HG02623 (cell line): ENCODE data around the gene HHAT.

Experiments
- ATAC-seq: cut with Tn5 transposase; IDR thresholded peaks from one replicate; pipeline ENCODE4 v1.9.1; 2021; ENCODE audit warnings: moderate library complexity; ENCODE audit not compliant: unreplicated experiment

Gene HHAT

DNA sequence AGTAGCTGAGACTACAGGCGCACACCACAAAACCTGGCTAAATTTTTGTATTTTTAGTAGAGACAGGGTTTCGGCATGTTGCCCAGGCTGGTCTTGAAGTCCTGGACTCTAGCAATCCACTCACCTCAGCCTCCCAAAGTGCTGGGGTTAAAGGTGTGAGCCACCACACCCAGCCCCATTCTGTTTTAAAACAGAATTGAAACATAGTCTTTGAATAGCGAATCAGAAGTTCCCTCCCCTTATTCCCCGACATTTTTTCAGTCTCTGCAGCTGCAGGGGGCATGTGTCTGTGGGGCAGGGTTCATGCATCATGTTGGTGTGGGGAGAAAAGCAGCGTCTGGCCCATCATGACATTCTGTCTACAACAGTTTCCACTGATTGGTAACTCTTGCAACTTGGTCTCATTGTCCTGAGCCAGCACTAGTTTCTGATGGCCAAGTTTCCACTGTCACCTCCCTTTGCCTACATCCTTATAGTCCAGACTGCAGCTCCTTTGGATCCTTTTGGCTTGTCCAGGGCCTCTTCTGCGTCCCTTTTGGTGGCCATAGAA, 15.6 kb upstream of the HHAT start:
- ATAC-seq: no peak

DNA sequence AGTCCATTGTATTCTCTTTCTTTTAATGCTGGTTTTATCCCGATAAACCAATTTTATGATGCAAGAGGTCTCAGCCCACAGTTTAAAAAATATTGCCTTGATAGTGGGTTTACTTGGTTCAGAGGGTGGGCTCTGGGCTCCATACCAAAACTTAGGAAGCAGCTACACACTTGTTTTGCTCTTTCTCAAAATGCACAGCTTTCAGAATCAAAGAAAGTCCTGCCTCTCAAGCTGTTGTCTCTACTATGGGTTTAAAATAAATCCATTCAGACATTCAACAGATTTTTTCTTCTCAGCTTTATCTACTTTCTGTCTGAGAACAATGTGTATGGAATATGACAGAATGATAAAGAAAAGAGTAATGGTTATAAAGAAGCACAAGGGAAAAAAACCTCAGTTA, 14.8 kb upstream of the HHAT start:
- no peak for ATAC-seq

DNA sequence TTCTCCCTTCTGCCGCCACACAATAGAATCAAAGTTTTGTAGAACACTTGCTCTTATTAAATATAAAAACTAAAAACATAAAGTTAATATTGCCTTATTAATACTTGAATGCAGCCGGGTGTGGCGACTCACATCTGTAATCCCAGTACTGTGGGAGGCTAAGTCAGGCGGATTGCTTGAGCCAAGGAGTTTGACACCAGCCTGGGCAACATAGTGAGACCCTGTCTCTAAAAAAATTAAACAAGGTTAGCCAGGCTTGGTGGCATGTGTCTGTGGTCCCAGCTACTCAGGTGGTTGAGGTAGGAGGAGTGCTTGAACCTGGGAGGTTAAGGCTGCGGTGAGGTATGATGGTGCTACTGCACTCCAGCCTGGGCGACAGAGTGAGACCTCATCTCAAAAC, 13.2 kb upstream of the HHAT start:
- no peak for ATAC-seq

DNA sequence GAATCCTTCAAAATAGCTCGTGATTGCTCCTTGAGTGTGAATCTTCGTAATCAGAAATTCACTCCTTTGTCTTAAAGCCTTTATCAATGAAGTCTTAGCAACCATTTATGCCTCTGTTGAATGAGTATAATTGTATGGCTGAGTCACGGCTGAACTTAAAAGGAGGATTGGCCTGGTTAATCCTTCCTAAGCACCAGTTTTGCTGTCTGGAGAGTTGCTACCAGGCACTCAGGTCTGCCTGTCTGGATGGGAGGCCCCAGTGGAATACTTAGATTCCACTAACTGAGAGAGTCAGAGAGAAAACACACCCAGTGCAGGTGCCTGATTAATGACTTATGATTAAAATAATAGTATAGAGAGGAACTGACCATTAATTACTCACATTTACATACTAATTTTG, 7.6 kb upstream of the HHAT start:
- ATAC-seq: no peak

DNA sequence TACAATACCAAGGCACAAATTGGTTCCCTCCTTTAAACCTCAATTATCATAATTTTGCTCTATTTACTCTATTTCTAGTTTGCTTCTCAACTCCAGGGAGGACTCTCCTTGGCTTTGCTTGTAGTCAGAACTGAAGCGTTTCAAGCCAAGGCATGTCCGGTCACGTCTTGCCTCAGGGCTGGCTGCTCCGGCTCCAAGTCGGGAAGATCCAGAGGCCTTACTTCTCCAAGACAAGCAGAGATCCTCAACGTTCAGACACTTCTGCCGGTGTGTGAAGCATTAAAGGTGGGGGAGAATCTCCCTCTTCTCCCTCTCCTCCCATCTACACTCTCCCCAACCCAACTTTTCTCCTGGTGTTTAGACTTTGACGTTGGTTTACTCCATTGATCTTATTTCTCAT, 7.2 kb upstream of the HHAT start:
- ATAC-seq: no peak

DNA sequence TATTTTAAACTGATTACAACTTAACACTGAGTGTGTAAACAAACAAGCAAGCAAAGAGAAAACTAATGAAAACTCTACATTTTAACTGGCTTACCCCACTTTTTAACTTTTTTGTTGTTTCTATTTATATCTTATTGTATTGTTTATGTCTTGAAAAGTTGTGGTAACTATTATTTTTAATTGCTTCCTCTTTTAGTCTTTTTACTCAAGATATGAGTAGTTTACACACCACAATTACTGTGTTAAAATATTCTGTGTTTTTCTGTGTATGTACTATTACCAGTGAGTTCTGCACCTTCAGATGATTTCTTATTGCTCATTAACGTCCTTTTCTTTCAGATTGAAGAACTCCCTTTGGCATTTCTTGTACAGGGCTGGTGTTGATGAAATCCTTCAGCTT, 4.7 kb upstream of the HHAT start:
- no peak for ATAC-seq

DNA sequence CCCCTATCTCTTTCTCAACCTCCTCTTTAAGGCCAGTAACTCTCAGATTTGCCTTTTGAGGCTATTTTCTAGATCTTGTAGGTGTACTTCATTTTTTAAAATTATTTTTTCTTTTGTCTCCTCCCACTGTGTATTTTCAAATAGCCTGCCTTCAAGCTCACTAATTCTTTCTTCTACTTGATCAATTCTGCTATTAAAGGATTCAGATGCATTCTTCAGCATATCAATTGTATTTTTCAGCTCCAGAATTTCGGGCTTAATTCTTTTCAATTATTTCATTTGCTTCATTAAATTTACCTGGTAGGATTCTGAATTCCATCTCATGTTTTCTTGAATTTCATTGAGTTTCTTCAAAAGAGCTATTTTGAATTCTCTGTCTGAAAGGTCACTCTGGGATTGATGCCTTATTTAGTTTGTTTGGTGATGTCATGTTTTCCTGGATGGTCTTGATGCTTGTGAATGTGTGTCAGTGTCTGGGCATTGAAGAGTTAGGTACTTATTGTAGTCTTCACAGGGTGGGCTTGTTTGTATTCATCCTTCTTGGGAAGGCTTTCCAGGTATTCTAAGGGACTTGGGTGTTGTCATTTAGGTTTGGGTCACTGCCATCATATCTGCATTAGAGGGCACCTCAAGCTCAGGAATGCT, 3.6 kb upstream of the HHAT start:
- no peak for ATAC-seq

DNA sequence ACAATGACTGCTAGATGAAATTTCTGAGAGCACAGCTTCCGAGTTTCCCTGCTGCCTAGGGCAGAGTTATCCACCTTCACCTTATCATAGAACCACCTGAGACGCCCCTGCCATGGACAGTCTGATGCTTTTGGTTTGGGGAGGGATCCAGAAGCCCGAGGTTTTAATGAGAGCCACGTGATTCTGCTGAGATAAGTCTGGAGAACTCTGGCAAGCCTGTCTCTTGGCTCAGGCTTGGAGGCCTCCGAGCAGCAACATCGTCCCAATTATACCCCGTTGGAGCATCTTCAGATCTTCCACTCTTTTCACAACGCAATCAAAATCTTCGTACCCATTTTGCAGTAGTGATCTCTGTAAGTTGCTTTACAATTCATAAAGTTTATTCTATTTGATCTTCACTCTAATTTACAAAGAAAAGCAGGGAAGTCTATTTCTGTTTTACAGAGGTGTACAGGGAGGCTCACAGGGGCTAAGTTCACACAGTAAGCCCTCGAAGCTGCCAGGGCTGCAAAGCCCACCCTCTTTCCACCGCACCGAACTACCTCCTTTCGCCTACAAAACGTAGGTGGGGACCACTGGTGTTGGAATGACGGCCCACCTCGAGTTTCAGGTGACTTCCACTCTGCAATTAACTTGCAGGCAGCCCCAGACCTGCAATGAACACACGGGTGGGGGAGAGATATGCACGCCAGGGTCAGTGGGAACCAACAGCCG, 513 bp upstream of the HHAT start:
- no peak for ATAC-seq

DNA sequence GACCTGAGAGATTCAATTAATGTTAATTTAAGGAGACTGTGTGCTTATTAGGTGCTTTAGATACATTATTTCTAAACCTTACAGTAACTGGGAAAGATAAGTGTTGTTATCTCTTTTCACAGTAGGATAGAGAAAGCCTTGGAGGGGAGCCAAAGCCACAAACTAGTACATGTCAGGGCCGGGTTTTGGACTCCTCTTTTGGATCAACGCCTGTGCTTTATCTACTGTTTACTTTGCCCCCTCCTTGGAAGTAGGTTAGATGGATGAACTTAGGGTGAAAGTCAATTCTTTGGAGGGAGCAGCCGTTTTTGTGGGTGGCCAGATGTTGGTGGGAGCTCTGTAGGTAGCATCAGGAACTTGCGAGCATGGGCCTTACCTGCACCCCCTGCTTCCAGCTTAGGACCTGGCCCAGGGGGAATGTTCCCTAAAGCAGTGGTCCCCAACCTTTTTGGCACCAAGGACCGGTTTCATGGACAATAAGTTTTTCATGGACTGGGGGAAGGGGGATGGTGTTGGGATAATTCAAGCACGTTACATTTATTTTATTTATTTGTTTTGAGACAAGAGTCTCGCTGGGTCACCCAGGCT, 1.7 kb downstream of the HHAT start:
- ATAC-seq: no peak

DNA sequence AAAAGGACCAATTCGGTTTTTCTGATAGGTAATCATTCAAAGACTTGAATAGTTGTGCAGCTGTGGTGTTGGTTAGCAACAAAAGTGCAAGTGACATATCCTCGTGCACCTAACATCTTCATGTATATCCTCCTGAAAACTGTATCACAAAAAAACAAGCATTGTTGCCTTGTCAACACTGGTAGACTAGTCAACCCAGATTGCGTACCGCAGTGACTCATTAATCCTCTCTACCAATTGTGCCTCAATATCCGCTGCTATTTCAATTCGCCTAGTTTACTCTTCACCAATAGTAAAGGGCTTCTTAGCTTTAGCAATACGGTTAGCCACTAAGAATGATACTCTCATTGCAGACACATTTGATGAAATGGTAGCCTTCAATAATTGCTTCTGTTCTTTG, 3.5 kb downstream of the HHAT start:
- ATAC-seq: no peak

DNA sequence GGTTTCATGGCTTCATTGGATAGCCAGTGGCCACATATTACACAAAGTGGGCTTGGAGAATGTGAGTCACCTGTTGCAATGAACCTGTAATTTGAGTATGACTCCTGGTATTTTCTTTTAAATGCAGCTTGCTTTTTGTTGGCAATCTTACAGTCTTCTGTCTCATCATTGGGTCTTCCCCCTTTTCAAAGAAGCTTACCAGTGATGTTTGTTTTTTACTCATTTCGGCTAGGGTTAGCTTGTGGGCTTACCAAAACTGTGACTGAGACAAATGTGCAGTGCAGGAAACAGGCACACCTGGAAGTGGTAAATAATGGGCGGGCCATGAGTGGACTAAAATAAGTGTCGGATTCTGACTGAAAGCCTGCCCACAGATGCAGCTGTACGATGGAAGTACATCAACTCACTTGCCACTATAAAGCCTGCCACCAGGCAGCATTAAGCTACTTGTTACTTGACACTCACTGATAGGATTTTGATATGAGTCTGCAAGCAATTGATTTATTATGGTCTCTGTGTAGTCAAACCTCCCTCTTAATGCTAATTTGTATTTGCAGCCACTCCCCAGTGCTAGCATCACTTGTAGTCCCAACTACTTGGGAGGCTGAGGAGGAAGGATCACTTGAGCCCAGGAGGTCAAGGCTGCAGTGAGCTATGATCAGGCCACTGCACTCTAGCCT, 4.2 kb downstream of the HHAT start:
- ATAC-seq: peak; percentile 78

DNA sequence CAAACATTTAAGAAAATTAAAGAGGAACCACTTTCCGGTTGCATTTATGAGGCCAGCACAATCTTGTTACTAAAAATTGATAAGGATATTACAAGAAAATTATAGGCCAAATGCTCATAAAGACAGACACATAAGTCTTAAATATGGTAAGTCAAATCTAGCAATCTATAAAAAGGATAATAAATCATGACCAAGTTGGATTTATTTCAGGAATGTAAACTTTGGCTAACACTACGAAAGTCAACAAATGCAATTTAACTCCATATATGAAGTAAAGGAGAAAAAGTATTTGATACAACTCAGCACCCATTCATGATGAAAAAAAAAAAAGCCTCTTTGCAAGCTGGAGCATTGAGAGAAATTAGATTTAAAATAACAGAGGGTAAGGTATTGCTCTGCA, 6.3 kb downstream of the HHAT start:
- ATAC-seq: no peak

DNA sequence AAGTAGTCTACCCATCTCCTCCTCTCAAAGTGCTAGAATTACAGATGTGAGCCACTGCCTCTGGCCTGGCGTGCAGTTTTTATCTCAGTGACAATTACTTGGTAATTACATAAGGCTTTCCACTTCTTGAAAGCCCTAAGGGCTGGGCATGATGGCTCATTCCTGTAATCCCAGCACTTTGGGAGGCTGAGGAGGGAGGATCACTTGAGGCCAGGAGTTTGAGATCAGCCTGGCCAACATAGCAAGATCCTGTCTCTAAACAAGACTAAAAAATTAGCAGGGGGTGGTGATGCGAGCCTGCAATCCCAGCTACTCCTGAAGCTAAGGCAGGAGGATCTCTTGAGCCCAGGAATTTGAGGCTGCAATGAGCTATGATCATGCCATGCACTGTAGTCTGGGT, 7.7 kb downstream of the HHAT start:
- no peak for ATAC-seq

DNA sequence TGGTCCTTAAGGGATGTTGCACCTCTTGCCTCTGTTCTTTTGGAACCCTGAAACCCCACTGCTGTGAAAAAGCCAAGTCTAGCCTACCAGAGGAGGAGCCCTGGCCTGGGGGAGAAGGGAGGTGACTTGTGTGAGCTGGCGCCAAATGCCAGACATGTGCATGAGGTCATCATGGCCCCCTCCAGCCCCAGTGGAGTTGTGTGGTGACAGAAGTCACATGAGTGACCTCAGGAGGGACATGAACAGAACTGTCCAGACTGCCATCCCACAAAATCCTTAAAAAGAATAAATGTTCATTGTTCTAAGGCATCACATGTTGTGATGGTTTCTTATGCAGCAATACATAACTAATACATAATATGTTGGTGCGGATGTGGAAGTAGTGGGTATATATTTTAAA, 10.8 kb downstream of the HHAT start:
- ATAC-seq: no peak

DNA sequence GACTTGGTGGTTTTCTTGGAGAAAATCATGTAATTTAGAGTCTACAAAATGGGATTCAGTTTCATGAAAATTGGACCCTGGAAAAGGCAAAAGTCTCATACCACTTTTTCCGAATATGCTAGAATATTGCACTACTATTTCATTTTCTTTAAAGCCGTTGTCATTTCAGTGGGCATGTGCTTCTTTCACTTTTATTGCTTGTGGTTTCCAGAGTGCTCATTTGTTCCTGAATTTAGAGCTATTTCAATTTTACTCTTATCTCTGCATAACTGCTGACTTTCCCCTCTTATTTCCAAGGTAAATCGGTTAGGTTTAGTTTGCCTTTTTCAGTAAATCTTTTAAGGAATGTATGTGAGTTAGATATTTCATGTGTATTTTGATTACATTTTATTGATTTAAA, 11.6 kb downstream of the HHAT start:
- ATAC-seq: no peak

DNA sequence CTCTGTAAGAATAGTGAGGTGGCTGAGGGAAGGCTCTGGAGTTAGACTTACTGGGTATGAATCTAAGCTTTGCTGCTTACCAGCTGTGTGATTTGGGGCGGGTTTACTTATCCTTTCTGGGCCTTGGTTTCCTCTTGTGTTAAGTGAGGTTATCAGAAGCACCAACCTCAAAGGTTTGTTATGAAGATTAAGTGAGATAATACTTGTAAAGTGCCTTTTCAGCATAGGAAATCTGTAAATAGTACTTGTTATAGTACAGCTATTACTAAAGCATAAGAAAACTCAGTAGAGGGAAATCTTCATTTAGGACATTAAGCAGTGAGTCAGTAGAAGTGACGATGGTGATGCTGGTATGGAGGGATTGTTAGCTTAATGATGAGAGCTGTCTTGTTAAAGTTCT, 12.1 kb downstream of the HHAT start:
- no peak for ATAC-seq

DNA sequence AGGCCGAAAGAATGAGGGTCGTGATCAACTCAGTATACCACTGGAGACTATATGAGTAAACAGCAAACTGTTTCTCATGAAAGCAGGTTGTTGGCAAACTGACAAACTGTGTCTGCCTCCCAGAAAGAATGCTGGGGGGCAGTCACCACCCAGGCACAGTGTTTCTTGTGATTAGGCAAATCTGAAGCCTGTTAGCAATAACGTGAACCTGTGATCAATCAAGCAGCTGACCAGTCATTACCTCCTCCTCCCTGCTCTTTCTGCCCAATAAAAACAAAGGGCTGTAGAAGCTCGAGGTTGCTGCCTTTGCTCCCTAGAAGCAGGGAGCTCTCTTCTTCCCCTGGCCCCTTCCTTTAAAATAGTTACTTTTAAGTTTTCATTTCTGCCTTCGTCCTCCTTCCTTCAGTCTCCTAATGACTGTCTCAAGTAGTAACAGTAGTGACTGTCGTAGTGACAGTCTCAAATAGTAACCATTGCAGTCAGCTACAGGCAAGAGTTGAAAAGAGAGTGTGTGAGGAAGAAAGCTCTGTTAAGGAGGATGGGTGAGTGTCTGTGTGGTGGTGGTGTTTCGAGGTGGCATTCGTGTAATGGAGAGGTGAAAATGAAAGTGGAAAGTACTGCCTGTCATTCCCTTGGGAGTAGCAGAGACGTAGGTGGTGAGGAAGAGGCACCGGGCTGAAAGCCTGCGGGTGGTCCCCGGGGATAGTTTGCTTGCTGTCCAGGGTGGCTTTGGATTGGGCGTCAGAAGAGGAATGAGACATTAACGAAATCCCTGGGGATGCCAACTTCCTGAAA, 14.5 kb downstream of the HHAT start:
- peak; percentile 44 for ATAC-seq

DNA sequence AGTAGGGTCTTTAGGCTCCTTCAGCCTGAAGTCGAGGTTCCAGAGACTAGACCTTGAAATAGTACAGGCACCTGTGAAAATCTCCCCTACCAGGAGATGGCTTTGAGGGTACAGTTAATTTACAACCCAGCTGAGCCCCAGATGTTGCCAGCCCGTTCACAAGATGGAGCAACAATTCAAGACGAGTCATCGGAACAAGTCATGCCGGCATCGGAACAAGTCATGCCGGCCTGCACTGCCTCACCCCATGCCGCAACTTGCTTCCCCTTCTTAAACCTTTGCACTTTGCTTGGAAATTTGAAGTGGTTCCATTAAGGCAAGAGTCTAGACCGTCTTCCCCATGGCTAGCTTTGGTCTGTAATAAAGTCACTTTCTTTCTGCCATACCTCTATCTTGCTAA, 16.0 kb downstream of the HHAT start:
- ATAC-seq: no peak

DNA sequence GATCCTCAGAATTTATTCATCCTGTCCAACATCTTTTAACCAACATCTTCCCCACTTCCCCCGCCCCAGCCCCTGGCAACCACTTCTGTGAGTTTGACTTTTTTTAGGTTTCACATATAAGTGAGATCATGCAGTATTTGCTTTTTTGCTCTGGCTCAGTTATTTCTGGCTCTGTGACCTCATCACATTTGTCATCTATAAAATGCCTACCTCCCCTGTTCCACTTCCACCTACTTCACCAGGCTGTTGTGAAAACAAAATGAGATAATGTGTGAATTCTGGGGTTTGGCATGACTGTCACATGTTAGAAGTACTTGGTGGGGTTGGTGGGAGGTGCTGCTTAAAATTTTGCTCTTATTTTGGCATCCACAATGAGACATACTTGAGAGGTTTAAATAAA, 18.4 kb downstream of the HHAT start:
- no peak for ATAC-seq

DNA sequence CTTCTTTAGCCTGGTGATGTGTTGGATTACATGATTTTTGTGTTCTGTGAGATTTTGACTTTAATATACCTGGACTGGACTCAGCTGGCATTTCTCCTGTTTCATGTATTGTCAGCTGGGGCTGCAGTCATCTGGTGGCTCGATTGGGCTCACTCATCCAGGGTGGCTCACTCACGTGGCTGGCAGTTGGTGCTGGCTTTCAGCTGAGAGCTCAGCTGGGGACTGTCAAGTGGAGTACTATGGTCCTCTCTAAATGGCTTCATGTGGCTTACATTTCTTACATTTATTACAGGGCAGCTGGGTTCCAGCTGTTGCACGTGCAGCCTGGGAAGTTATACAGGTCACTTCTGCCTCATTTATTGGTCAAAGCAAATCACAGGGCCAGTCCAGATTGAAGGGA, 22.8 kb downstream of the HHAT start:
- no peak for ATAC-seq

DNA sequence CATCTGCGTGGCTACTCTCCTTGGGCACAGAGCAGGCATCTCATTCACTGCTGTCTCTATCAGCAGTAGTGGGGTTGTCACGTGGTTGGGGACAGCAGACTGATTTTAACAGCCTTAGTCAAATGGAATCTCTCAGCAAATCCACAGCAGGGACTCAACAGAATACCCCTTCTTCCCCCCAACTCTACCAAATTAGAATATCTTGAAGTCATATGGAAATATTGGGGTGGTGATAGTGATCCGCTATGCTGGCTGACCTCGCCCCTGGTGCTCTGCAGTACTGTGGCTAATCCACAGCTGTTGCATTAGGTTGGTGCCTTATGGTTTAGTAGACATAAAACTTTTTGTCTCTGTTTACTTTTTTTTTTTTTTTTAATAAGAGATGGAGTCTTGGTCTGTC, 23.9 kb downstream of the HHAT start:
- no peak for ATAC-seq
